Amniotic stem cell (primary cell): ENCODE measurements around the gene NUP205.
"Not testable (repeated sequence)": the region's sequence is repeated elsewhere in the genome, so short reads cannot be mapped to it uniquely, and the experiment has no call there.

Source experiments
- DNase-seq: peaks from one replicate; lab custom pipeline; 2025; lab: John Stamatoyannopoulos, UW

NUP205 gene

GRCh38 chr7:135666846-135667245 is 109.1 kb downstream of the NUP205 start:
- DNase-seq = no peak

DNA sequence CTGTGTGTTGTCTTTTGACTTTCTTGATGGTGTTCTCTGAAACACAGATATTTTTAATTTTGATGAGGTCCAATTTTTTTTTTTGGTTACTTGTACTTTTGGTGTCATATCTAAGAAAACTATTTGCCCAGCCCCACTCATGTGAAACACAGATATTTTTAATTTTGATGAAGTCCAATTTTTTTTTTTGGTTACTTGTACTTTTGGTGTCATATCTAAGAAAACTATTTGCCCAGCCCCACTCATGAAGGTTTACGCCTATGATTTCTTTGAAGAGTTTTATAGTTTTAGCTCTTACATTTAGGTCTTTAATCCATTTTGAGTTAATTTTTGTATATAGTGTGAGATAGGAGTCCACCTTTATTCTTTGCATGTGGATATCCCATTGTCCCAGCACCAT is 109.9 kb downstream of the NUP205 start:
- not testable (repeated sequence) for DNase-seq

- not testable (repeated sequence) for DNase-seq
Measured at GRCh38 chr7:135668852-135669395, 111.2 kb downstream of the NUP205 start.

DNA sequence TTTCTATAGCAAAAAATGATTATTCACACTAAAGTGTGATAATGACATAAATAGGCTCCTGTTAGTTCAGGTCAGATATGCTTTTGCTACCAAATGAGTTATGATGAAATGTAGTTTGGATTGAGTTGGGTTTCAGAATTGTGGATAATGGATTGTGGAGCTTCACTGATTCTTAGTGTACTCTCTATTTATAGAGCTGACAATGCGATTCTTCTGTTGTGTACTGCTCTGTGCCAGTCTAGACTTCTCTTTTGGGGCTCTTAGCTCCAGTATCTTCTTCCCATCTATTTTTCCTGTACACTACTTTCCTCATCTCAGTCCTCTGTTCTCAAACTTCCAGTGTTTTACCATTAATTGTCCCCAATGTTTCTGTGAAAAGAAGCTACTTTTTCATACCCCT is 112.1 kb downstream of the NUP205 start:
- DNase-seq = no peak

DNA sequence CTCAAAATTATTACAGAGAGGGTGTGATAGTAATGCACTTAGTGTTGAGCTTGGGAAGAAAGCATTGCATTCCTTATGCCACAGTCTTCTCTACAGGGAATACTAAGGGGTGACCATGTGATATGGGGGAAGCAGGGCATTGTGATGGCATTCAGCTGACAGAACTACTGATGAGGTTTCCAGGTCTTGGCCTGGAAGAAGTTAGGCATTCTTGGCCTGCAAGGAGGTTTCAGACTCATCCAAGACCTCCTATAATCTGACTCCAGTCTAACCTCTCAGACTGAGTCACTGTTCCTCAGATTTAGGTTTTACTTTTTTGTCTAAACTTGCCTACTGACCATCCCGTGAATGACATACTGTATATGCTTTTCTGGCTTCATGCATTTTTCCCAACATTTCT is 112.5 kb downstream of the NUP205 start:
- peak; percentile 34 for DNase-seq

DNA sequence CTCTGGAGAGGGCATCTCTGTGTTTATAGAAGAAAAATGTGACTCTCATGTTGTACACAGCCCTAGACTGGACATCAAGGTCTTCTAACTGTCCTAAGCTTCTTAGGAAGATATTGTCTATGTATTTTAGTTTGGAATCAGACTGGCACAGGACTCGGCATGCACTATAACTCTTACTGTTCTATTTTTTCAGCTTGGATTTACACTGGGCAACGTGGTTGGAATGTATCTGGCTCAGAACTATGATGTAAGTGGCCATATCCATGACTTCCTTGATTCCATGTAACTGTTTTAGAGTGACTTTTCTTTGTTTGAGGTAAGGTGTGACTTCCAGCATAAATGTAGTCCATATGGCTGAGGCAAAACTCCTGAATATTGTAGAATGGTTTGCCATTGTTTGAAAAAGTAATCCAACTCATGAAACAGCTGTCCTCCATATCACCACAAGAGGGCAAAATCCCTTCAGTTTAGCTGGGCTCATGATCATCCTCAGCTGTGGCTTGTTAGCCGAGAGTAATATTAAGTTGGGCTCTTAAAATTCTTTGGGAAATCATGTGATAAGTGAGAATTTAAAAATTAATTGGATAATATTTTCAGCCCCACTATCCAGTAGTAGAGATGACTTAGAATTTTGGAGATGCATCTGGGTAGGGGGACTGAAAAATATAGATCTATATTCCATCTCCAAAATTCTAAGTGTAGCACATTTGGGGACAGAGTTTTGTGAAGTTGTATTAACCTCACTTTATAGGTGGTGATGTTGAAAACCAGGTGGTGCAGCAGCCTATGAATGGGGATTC is 115.0 kb downstream of the NUP205 start:
- no peak for DNase-seq

DNA sequence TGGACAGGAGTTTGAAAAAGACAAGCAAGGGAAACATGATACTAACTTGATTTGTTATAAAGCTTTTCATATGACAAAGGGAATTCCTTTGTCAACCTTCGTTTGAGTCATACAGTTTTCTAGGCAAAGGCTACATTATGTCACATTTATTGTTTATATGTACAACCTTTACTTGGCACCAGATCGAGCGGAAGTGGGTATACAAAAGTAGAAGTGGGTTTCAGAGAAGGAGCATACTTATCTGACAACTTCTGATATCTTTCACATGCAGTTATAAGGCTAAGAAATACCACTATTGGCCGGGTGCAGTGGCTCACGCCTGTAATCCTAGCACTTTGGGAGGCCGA is 115.6 kb downstream of the NUP205 start:
- no peak for DNase-seq

GRCh38 chr7:135678612-135679575 is 121.2 kb downstream of the NUP205 start:
- DNase-seq = peak; percentile 12

DNA sequence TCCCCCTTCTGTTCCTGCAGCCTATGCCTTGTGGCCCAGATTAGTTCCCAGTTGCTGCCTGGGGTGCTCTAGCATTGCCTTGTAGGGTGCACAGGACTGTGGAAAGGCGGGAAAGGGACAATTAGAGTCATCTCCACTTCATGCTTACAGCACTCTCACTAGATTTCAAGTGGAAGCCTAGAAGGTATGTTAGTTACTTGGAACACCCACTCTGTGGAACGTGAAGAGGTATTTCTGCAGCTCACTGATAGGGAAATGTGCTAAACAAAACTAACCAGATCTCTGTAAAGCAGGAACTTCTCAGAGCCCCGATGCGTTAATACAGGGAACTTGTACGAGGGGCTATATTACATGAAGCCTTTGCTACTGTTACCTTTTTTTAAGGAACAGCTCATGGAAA is 124.0 kb downstream of the NUP205 start:
- DNase-seq = no peak

DNA sequence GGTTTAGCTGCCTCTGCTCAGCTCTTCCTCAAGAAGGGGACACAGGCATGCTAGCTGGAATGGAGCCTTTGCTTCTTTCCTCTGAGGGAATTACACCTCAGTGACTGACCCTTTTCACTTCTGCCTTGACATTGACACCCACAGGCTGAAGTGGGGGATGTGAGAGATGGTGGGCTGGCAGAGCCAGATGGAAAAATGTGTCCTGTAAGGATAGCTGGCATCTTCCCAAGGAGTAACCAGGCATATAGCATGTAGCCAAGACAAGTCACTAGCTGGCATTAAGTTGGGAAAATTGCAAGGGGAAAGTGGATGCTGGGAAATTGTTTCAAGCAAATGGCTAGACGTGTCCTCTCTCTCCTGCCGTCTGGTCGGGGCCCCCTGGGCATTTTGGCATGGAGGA is 124.5 kb downstream of the NUP205 start:
- no peak for DNase-seq

GRCh38 chr7:135683609-135684008 is 125.9 kb downstream of the NUP205 start:
- DNase-seq = no peak

DNA sequence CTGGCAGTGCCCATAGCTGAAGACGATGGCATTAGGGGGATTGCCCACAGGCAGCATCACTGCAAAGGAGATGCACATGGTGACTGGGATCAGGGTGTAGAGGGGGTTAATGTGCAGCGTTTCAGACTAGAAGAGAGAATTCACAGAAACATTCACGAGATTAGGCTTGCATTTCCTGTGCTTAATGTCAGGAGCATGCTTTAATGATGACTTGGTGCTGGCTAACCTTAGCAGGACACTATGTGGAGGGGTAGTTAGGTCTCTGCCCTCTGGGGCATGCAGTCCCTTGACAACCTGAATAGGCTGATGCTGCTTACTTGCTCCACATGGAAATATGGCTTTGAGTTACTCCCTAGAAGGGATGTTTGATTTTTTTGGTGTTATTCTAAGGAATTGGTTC is 126.4 kb downstream of the NUP205 start:
- no peak for DNase-seq

DNA sequence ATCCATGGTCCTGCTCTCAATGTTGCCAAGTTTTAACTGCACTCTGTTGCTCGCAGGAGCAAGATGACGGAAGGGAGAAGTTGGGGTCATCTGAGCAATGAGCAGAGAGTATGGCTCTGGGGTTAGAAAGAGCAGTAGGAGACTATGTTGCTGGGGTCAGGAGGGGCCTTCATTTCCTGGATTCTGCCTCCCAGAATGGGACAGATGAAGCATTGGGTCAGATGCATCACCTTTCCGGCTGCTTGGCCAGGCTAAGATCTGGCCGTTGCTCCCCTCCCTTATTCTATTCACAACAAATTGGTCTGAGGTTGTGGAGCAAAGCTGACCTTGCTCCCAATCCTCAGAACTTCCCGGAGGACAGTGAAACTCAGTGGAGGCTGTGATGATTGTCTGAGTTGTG is 127.0 kb downstream of the NUP205 start:
- DNase-seq = no peak

- no peak for DNase-seq
Measured at GRCh38 chr7:135685306-135686084, 127.8 kb downstream of the NUP205 start.

GRCh38 chr7:135687466-135687865 is 129.7 kb downstream of the NUP205 start:
- DNase-seq = no peak

GRCh38 chr7:135690566-135690965 is 132.8 kb downstream of the NUP205 start:
- peak; percentile 57 for DNase-seq

- no peak for DNase-seq
Measured at GRCh38 chr7:135692055-135692454, 134.3 kb downstream of the NUP205 start.

GRCh38 chr7:135692606-135693005 is 134.9 kb downstream of the NUP205 start:
- DNase-seq = not testable (repeated sequence)

DNA sequence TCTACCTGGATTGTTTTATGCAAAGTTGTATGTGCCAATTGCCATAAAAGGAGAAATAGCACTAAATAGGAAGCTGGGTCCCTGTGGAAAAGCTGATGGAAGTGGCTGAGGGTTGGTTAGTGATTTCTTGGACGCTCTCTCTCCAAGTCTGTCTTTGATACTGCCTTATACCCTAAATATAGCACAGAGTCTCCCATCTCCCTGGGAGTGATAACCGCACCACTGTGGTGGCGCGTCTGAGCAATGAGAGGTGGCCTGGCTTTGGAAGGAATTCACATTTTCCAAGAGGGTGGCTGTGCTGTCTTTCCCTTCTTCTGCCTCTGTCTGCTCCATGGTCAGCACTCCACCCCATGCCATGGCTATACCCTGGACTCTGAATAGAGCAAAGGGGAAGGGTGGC is 135.8 kb downstream of the NUP205 start:
- DNase-seq = no peak

GRCh38 chr7:135697276-135698049 is 139.7 kb downstream of the NUP205 start:
- DNase-seq = no peak
